NT2/D1 (cell line): Measurements from ENCODE around the gene TRIM16.

ENCODE experiments used
- SUZ12 ChIP-seq: IDR thresholded peaks from 2 replicates; pipeline ENCODE4 v1.6.1; 2011; ENCODE audit not compliant: insufficient read length, insufficient read depth; ENCODE audit errors: extremely low read depth
- YY1 ChIP-seq: IDR thresholded peaks from 2 replicates; pipeline ENCODE4 v1.6.1; 2011; ENCODE audit not compliant: insufficient read length, insufficient read depth
- ZNF274 ChIP-seq: IDR thresholded peaks from 2 replicates; pipeline ENCODE4 v1.6.1; 2011; ENCODE audit warnings: mild to moderate bottlenecking, low read depth, low read length

GRCh38 chr17:15654886-15655561 lies 29.1 kb downstream of the TRIM16 start:
- TF ChIP-seq YY1 (no peak), SUZ12 (no peak), ZNF274 (no peak)
